HG03095 (cell line): ENCODE data around the gene OTUD3.
"Not testable (repeated sequence)": the region's sequence is repeated elsewhere in the genome, so short reads cannot be mapped to it uniquely, and the experiment has no call there.

Experiments used
- ATAC-seq: cut with Tn5 transposase; IDR thresholded peaks from one replicate; pipeline ENCODE4 v1.9.1; 2021; ENCODE audit warnings: moderate library complexity; ENCODE audit not compliant: unreplicated experiment

The OTUD3 gene

GRCh38 chr1:19882111-19883071 lies at the start of gene OTUD3:
Gene OTUD3 (plus strand): TSS chr1:19882395. CDS start chr1:19882514, 119 bp downstream.
- ATAC-seq = peak; percentile 84

- ATAC-seq = no peak
Measured at GRCh38 chr1:19835578-19835977, 46.6 kb upstream of the OTUD3 start.

GRCh38 chr1:19837866-19838265 lies 44.3 kb upstream of the OTUD3 start:
- no peak for ATAC-seq

- no peak for ATAC-seq
Measured at GRCh38 chr1:19840228-19840627, 42.0 kb upstream of the OTUD3 start.

- ATAC-seq = no peak
Measured at GRCh38 chr1:19844731-19845495, 37.3 kb upstream of the OTUD3 start.

GRCh38 chr1:19845555-19845954 lies 36.6 kb upstream of the OTUD3 start:
- ATAC-seq = no peak

GRCh38 chr1:19846338-19846737 lies 35.9 kb upstream of the OTUD3 start:
- ATAC-seq = no peak

- not testable (repeated sequence) for ATAC-seq
Measured at GRCh38 chr1:19847334-19847733, 34.9 kb upstream of the OTUD3 start.

GRCh38 chr1:19849307-19849706 lies 32.9 kb upstream of the OTUD3 start:
- not testable (repeated sequence) for ATAC-seq

- ATAC-seq = no peak
Measured at GRCh38 chr1:19850214-19850613, 32.0 kb upstream of the OTUD3 start.

- no peak for ATAC-seq
Measured at GRCh38 chr1:19852036-19852435, 30.2 kb upstream of the OTUD3 start.

- no peak for ATAC-seq
Measured at GRCh38 chr1:19854866-19855265, 27.3 kb upstream of the OTUD3 start.

- no peak for ATAC-seq
Measured at GRCh38 chr1:19858893-19859292, 23.3 kb upstream of the OTUD3 start.

- ATAC-seq = no peak
Measured at GRCh38 chr1:19859876-19860275, 22.3 kb upstream of the OTUD3 start.

- no peak for ATAC-seq
Measured at GRCh38 chr1:19860418-19860817, 21.8 kb upstream of the OTUD3 start.

- no peak for ATAC-seq
Measured at GRCh38 chr1:19861034-19861433, 21.2 kb upstream of the OTUD3 start.

GRCh38 chr1:19861842-19862530 lies 20.2 kb upstream of the OTUD3 start:
- ATAC-seq = no peak

- ATAC-seq = no peak
Measured at GRCh38 chr1:19862944-19863343, 19.3 kb upstream of the OTUD3 start.

GRCh38 chr1:19864570-19865160 lies 17.5 kb upstream of the OTUD3 start:
- no peak for ATAC-seq

GRCh38 chr1:19866029-19866428 lies 16.2 kb upstream of the OTUD3 start:
- ATAC-seq = no peak

GRCh38 chr1:19866758-19867157 lies 15.4 kb upstream of the OTUD3 start:
- no peak for ATAC-seq
